GM21515 (cell line): ENCODE measurements around the gene GPBP1L1.
"Not testable (repeated sequence)": the region's sequence is repeated elsewhere in the genome, so short reads cannot be mapped to it uniquely, and the experiment has no call there.

ENCODE experiments used
- ATAC-seq: cut with Tn5 transposase; IDR thresholded peaks from one replicate; pipeline ENCODE4 v1.9.1; 2021; ENCODE audit not compliant: unreplicated experiment

GPBP1L1 gene

GRCh38 chr1:45686288-45687013 lies at the start of gene GPBP1L1:
Gene GPBP1L1 (minus strand): TSS chr1:45686533. CDS start chr1:45659087, 27,446 bp downstream.
- peak; percentile 55 for ATAC-seq

- ATAC-seq = no peak
Measured at GRCh38 chr1:45730780-45731319, 44.5 kb upstream of the GPBP1L1 start.

- ATAC-seq = no peak
Measured at GRCh38 chr1:45730075-45730779, 43.9 kb upstream of the GPBP1L1 start.

- not testable (repeated sequence) for ATAC-seq
Measured at GRCh38 chr1:45726007-45726406, 39.7 kb upstream of the GPBP1L1 start.

GRCh38 chr1:45723248-45723930 lies 37.1 kb upstream of the GPBP1L1 start:
- no peak for ATAC-seq

- ATAC-seq = no peak
Measured at GRCh38 chr1:45722809-45723208, 36.5 kb upstream of the GPBP1L1 start.

GRCh38 chr1:45721207-45721606 lies 34.9 kb upstream of the GPBP1L1 start:
- ATAC-seq = no peak

GRCh38 chr1:45718289-45718688 lies 32.0 kb upstream of the GPBP1L1 start:
- no peak for ATAC-seq

GRCh38 chr1:45717386-45717785 lies 31.1 kb upstream of the GPBP1L1 start:
- not testable (repeated sequence) for ATAC-seq

- ATAC-seq = no peak
Measured at GRCh38 chr1:45716700-45717099, 30.4 kb upstream of the GPBP1L1 start.

GRCh38 chr1:45713711-45714110 lies 27.4 kb upstream of the GPBP1L1 start:
- ATAC-seq = no peak

- no peak for ATAC-seq
Measured at GRCh38 chr1:45704637-45705036, 18.3 kb upstream of the GPBP1L1 start.

- no peak for ATAC-seq
Measured at GRCh38 chr1:45694823-45695222, 8.5 kb upstream of the GPBP1L1 start.

- ATAC-seq = not testable (repeated sequence)
Measured at GRCh38 chr1:45693811-45694210, 7.5 kb upstream of the GPBP1L1 start.

GRCh38 chr1:45687754-45688740 lies 1.7 kb upstream of the GPBP1L1 start, which contains the start of gene TMEM69:
Gene TMEM69 (plus strand): TSS chr1:45688181. CDS start chr1:45691069, 2,888 bp downstream.
- ATAC-seq = no peak

GRCh38 chr1:45687014-45687753 lies 851 bp upstream of the GPBP1L1 start:
- ATAC-seq = peak; percentile 77

- peak; percentile 16 for ATAC-seq
Measured at GRCh38 chr1:45686015-45686287, 382 bp downstream of the GPBP1L1 start.

- no peak for ATAC-seq
Measured at GRCh38 chr1:45685308-45686014, 872 bp downstream of the GPBP1L1 start.

GRCh38 chr1:45684402-45684801 lies 1.9 kb downstream of the GPBP1L1 start:
- no peak for ATAC-seq
